ENCODE measurements around the gene COCH.

- no peak for TF ChIP-seq CTCF (IDR thresholded peaks at IDR 0.05)
- no peak for TF ChIP-seq POLR2A (IDR thresholded peaks at IDR 0.05)
Measured at GRCh38 chr14:30874999-30875787, 834 bp downstream of the COCH start.

Data from body of pancreas (tissue), 4 donors.